Measurements from ENCODE around the gene ROR2. TPM values are rescaled to one million over a fixed set of nuclear protein-coding genes. Genes with fewer than 3 reads are reported as not detected.

Gene ROR2
- total and polyA plus RNA-seq, 2 of the 8 experiments (the other 6 are each of a cell fraction or from before 2014, with no cell fraction given), result 2.7 to 4.3 TPM

GRCh38 chr9:91921371-91921770 lies 28.7 kb downstream of the ROR2 start:
- 0 out of 2 replicates have a peak, but pooled peaks cover 1% of the 10 kb centered on the region for H3K23me2 ChIP-seq (ENCODE audit: low read depth, low read length)
- H4K8ac ChIP-seq (ENCODE audit: extremely low read depth, insufficient read depth, low read length), result no peak overlapping the region
- H2BK15ac ChIP-seq (ENCODE audit: low read length), result no peak overlapping the region
- no peak overlapping the region for H3K4me2 ChIP-seq (ENCODE audit: insufficient read depth in 1 of 2, low read depth in 2 of 2, low read length in 2 of 2)
- no peak overlapping the region for H3K9ac ChIP-seq (replicated peaks in 1 of 4; ENCODE audit: extremely low read depth in 1 of 4, low read depth in 3 of 4, low read length in 3 of 4)
- no peak overlapping the region for H2BK12ac ChIP-seq (ENCODE audit: low read depth, low read length)
- no peak overlapping the region for H3K23ac ChIP-seq (ENCODE audit: insufficient read length)
- H3K9me3 ChIP-seq (ENCODE audit: insufficient read depth in 2 of 2, low read depth in 1 of 2, low read length in 1 of 2), result no peaks in the 10 kb centered on the region
- H3K4me1 ChIP-seq (replicated peaks in 1 of 4; ENCODE audit: control insufficient read depth in 3 of 4, insufficient read depth in 4 of 4, low read length in 3 of 4), result peaks cover 3 to 6% (median 3%) of the 10 kb centered on the region in 4 experiments; a peak in 6 of 7 replicates
- no peak overlapping the region for H2BK5ac ChIP-seq (ENCODE audit: low read depth, low read length)
- peaks cover 4 to 10% of the 10 kb centered on the region in 2 experiments for H4K20me1 ChIP-seq (replicated peaks in 1 of 2; ENCODE audit: control insufficient read depth in 1 of 2, insufficient read depth in 2 of 2, low read length in 2 of 2)
- H2AK5ac ChIP-seq (ENCODE audit: low read depth, low read length), result no peak overlapping the region
- no peaks in the 10 kb centered on the region for H3K36me3 ChIP-seq (ENCODE audit: control insufficient read depth in 2 of 4, insufficient read depth in 4 of 4, low read length in 3 of 4)
- H2BK20ac ChIP-seq (ENCODE audit: low read length), result no peak overlapping the region
- H3K14ac ChIP-seq (ENCODE audit: insufficient read length), result no peak overlapping the region
- ChIA-PET CTCF (ENCODE audit: partially characterized antibody) (no interaction called here), POLR2A (ENCODE audit: partially characterized antibody) (no interaction called here)
- H3K79me2 ChIP-seq (ENCODE audit: control insufficient read depth in 1 of 2, insufficient read depth in 2 of 2, low read length in 2 of 2), result no peaks in the 10 kb centered on the region
- H3K4me3 ChIP-seq (ENCODE audit: extremely low read depth in 1 of 4, insufficient read depth in 2 of 4, low read depth in 3 of 4, low read length in 4 of 4), result no peak overlapping the region
- H3K4ac ChIP-seq (replicated peaks; ENCODE audit: insufficient read length, low read depth, low read length), result no peak overlapping the region
- FAIRE-seq, result no peak
- H3K27ac ChIP-seq (ENCODE audit: low read depth, low read length), result no peak overlapping the region
- no peak overlapping the region for H4K5ac ChIP-seq (ENCODE audit: insufficient read length, low read depth, low read length)
- TF ChIP-seq NANOG (IDR thresholded peaks at IDR 0.05; ENCODE audit: insufficient read depth, low read depth, low read length, poor library complexity, severe bottlenecking) (peak; percentile 90), CEBPB (IDR thresholded peaks at IDR 0.05; ENCODE audit: low read depth, low read length) (no peak), HDAC2 (IDR thresholded peaks at IDR 0.05; ENCODE audit: borderline replicate concordance in 1 of 2, low read depth in 2 of 2, low read length in 2 of 2) (0 out of 4 replicates have a peak, but pooled peaks of 1 of the 2 experiments have one; percentile 22)
- WGBS, 2 experiments (ENCODE audit: extremely low coverage in 1 of 2, insufficient coverage in 1 of 2, insufficient read length in 1 of 2, insufficient replicate concordance in 2 of 2, low coverage in 1 of 2, low lambda C conversion rate in 2 of 2, missing lambda C conversion rate in 1 of 2), result 41% methylated on average over 9 of the region's 9 CpGs; no CpG with 5 or more reads in 1 of the 2 experiments
- H2AFZ ChIP-seq (ENCODE audit: low read length), result no peak overlapping the region
- no peak overlapping the region for H2BK120ac ChIP-seq (replicated peaks; ENCODE audit: low read depth, low read length)
- H3K27me3 ChIP-seq (replicated peaks in 1 of 4; ENCODE audit: control insufficient read depth in 3 of 4, extremely low read depth in 1 of 4, insufficient read depth in 3 of 4, low read length in 3 of 4), result peaks cover 0 to 12% (median 10%) of the 10 kb centered on the region in 4 experiments; a peak in 4 of 7 replicates
- H3K79me1 ChIP-seq (ENCODE audit: low read depth, low read length), result no peaks in the 10 kb centered on the region; the same call in 1 of the 2 replicates
- DNase-seq (ENCODE audit: low read depth in 1 of 2, low spot score in 2 of 2), result no peak
- no peak overlapping the region for H4K91ac ChIP-seq (replicated peaks; ENCODE audit: insufficient read length, low read length)
- no peak overlapping the region for H3K56ac ChIP-seq (replicated peaks; ENCODE audit: insufficient read length, low read depth, low read length)
- no peak overlapping the region for H3K18ac ChIP-seq (ENCODE audit: extremely low read depth, low read length)

Measured in H1 (cell line).